ENCODE results near the gene OR11L1.

OR11L1 gene

GRCh38 chr1:247841796-247842195, at the start of gene OR11L1:
Gene OR11L1 (minus strand): TSS chr1:247841896. CDS start chr1:247841896, 0 bp downstream.
- DNase-seq (ENCODE audit: low spot score) = no peak

- no peak for DNase-seq (ENCODE audit: low spot score)
These were observed 43.2 kb upstream of the OR11L1 start for GRCh38 chr1:247884797-247885413.

- no peak for DNase-seq (ENCODE audit: low spot score)
These were observed 41.6 kb upstream of the OR11L1 start for GRCh38 chr1:247883346-247883745.

- DNase-seq (ENCODE audit: low spot score) = no peak
These were observed 23.7 kb upstream of the OR11L1 start for GRCh38 chr1:247865416-247865815.

- no peak for DNase-seq (ENCODE audit: low spot score)
These were observed 22.9 kb upstream of the OR11L1 start for GRCh38 chr1:247864644-247865043.

GRCh38 chr1:247862756-247863155, 21.1 kb upstream of the OR11L1 start:
- no peak for DNase-seq (ENCODE audit: low spot score)

- no peak for DNase-seq (ENCODE audit: low spot score)
These were observed 16.4 kb upstream of the OR11L1 start for GRCh38 chr1:247857985-247858619.

- DNase-seq (ENCODE audit: low spot score) = no peak
These were observed 15.6 kb upstream of the OR11L1 start, which contains the start of gene TRIM58 for GRCh38 chr1:247857069-247857984. Gene TRIM58 (plus strand): TSS chr1:247857187. CDS start chr1:247857247, 60 bp downstream.

GRCh38 chr1:247855911-247856310, 14.2 kb upstream of the OR11L1 start:
- no peak for DNase-seq (ENCODE audit: low spot score)

GRCh38 chr1:247854899-247855545, 13.3 kb upstream of the OR11L1 start:
- DNase-seq (ENCODE audit: low spot score) = no peak

GRCh38 chr1:247849616-247850015, 7.9 kb upstream of the OR11L1 start:
- no peak for DNase-seq (ENCODE audit: low spot score)

GRCh38 chr1:247848346-247848745, 6.7 kb upstream of the OR11L1 start:
- no peak for DNase-seq (ENCODE audit: low spot score)

GRCh38 chr1:247845693-247846017, 4.0 kb upstream of the OR11L1 start:
- no peak for DNase-seq (ENCODE audit: low spot score)

GRCh38 chr1:247845011-247845692, 3.5 kb upstream of the OR11L1 start:
- DNase-seq (ENCODE audit: low spot score) = no peak

GRCh38 chr1:247843411-247843810, 1.7 kb upstream of the OR11L1 start:
- DNase-seq (ENCODE audit: low spot score) = no peak

GRCh38 chr1:247840818-247841217, 878 bp downstream of the OR11L1 start:
- no peak for DNase-seq (ENCODE audit: low spot score)

- no peak for DNase-seq (ENCODE audit: low spot score)
These were observed 8.1 kb downstream of the OR11L1 start for GRCh38 chr1:247833601-247834000.

GRCh38 chr1:247829656-247830055, 12.0 kb downstream of the OR11L1 start:
- no peak for DNase-seq (ENCODE audit: low spot score)

- DNase-seq (ENCODE audit: low spot score) = no peak
These were observed 16.3 kb downstream of the OR11L1 start for GRCh38 chr1:247825362-247825761.

GRCh38 chr1:247824023-247824422, 17.7 kb downstream of the OR11L1 start, which contains the start of gene OR14A16:
Gene OR14A16 (minus strand): TSS chr1:247824119. CDS start chr1:247815729, 8,390 bp downstream.
- DNase-seq (ENCODE audit: low spot score) = no peak

- DNase-seq (ENCODE audit: low spot score) = no peak
These were observed 19.6 kb downstream of the OR11L1 start for GRCh38 chr1:247822060-247822459.

GRCh38 chr1:247812637-247813036, 29.1 kb downstream of the OR11L1 start:
- no peak for DNase-seq (ENCODE audit: low spot score)

Measured in HuH-7 (cell line).